Nephron progenitor cell (in vitro differentiated cells): Measurements from ENCODE around the gene IL4R.

ENCODE experiments used
- DNase-seq: peaks from one replicate; pipeline ENCODE4 v3.0.0; 2021
- H3K27ac Mint-ChIP-seq: 2 replicates; pipeline ENCODE4 v1.8.0; 2021; ENCODE audit warnings: mild to moderate bottlenecking, moderate library complexity, mixed read lengths
- H3K27me3 Mint-ChIP-seq: 2 replicates; pipeline ENCODE4 v1.8.0; 2021; ENCODE audit warnings: mild to moderate bottlenecking, low read depth, mixed read lengths; ENCODE audit not compliant: poor library complexity
- H3K36me3 Mint-ChIP-seq: 2 replicates; pipeline ENCODE4 v1.8.0; 2021; ENCODE audit warnings: low read depth, mixed read lengths
- H3K4me1 Mint-ChIP-seq: 2 replicates; pipeline ENCODE4 v1.8.0; 2021; ENCODE audit warnings: mixed read lengths
- H3K4me3 Mint-ChIP-seq: 2 replicates; pipeline ENCODE4 v1.8.0; 2021; ENCODE audit warnings: mild to moderate bottlenecking, moderate library complexity, mixed read lengths
- H3K9me3 Mint-ChIP-seq: 2 replicates; pipeline ENCODE4 v1.8.0; 2021; ENCODE audit warnings: mild to moderate bottlenecking, moderate library complexity, mixed read lengths
- TF ChIP-seq, protein P1 (sequence below): fragments of 200-600 bp; sonication (generic); IDR thresholded peaks from 2 replicates; pipeline ENCODE4 v1.5.0; 2021; ENCODE audit warnings: antibody characterized with exemption

IL4R gene

DNA sequence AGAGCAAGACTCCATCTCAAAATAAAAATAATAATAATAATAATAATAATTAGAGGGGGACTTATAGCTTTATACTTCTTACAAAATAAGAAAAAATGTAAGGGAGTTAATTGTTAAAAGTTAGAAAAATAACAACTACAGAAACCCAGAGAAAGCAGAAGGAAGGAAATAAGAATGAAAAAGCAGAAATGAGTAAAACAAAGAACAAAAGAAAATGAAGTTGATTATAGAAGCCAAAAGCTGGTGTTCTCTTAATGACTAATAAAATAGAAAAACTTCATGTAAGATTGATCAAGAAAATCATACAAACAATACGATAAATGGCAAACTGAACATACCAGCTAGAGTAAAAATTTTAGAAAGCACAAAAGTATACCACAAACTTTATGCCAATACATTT lies 38.4 kb upstream of the IL4R start:
- TF ChIP-seq, protein P1, sequence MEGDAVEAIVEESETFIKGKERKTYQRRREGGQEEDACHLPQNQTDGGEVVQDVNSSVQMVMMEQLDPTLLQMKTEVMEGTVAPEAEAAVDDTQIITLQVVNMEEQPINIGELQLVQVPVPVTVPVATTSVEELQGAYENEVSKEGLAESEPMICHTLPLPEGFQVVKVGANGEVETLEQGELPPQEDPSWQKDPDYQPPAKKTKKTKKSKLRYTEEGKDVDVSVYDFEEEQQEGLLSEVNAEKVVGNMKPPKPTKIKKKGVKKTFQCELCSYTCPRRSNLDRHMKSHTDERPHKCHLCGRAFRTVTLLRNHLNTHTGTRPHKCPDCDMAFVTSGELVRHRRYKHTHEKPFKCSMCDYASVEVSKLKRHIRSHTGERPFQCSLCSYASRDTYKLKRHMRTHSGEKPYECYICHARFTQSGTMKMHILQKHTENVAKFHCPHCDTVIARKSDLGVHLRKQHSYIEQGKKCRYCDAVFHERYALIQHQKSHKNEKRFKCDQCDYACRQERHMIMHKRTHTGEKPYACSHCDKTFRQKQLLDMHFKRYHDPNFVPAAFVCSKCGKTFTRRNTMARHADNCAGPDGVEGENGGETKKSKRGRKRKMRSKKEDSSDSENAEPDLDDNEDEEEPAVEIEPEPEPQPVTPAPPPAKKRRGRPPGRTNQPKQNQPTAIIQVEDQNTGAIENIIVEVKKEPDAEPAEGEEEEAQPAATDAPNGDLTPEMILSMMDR, result no peak
- Mint-ChIP-seq H3K27ac (no peak overlapping the region), H3K27me3 (no peaks in the 10 kb centered on the region), H3K4me1 (no peaks in the 10 kb centered on the region), H3K9me3 (peaks cover 3% of the 10 kb centered on the region), H3K36me3 (peaks cover 4% of the 10 kb centered on the region), H3K4me3 (no peak overlapping the region)
- no peak for DNase-seq

DNA sequence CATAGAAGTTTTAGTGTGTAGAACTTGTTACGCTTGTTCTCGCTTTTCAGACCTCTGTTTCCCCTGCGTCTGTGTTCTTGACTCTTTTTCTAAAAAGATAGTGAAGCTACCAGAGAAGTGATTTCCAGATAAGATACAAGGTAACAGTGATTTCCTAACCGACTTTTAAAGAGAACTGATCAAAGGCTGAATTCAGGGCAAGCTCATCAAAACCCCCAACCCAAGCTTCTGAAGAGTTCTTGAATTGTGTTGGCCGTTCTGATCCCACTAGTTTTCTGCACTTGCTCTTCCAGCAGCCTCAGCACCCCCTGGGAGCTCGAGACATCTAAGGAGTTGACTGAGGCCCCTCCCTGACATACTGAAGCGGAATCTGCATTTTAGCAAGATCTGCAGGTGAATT lies 32.5 kb upstream of the IL4R start:
- H3K36me3 Mint-ChIP-seq, result no peaks in the 10 kb centered on the region
- TF ChIP-seq, protein P1, result no peak

DNA sequence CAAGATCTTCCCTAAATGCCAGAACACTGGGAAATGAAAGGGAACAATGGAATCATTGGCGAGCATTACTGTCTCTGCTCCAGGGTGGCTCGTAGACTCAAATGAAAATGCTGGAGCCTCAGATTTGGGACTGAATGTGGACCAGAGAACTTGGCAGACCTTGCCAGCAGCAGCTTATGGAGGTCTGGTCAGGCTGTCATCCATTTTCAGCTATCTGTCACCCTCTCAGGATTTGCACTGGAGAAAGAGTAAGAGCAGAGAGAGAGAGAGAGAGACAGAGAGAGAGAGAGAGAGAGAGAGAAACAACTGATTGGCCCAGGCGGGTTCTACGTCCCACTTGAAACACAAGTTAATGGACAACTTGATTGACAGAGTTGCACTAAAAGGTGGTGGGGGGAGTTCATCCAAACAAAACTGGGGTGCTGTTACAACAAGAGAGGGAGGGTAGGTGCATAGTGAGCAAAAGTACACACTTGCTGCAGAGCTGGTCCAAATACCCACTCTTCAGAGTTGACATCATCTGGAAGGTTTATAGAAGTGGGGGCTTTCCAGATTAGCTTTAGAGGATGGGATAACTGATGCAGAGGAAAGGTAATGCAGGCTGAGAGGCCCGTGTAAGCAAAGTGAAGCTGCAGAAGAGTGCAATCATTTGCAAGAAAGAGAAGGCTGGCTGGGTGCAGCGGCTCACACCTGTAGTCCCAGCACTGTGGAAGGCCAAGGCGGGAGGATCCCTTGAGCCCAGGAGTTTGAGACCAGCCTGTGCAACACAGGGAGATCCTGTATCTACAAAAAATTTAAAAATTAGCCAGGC lies 28.7 kb upstream of the IL4R start:
- no peak overlapping the region for H3K4me3 Mint-ChIP-seq
- TF ChIP-seq, protein P1, result no peak
- no peak for DNase-seq
- no peaks in the 10 kb centered on the region for H3K27me3 Mint-ChIP-seq
- H3K27ac Mint-ChIP-seq, result no peak overlapping the region
- no peaks in the 10 kb centered on the region for H3K36me3 Mint-ChIP-seq
- H3K4me1 Mint-ChIP-seq, result peaks cover 14% of the 10 kb centered on the region
- H3K9me3 Mint-ChIP-seq, result peaks cover 3% of the 10 kb centered on the region

More for the DNA sequence above, 32.5 kb upstream of the IL4R start:
- Mint-ChIP-seq H3K27me3 (no peaks in the 10 kb centered on the region), H3K27ac (no peak overlapping the region), H3K4me3 (no peak overlapping the region), H3K9me3 (no peaks in the 10 kb centered on the region), H3K4me1 (peaks cover 14% of the 10 kb centered on the region)
- no peak for DNase-seq

DNA sequence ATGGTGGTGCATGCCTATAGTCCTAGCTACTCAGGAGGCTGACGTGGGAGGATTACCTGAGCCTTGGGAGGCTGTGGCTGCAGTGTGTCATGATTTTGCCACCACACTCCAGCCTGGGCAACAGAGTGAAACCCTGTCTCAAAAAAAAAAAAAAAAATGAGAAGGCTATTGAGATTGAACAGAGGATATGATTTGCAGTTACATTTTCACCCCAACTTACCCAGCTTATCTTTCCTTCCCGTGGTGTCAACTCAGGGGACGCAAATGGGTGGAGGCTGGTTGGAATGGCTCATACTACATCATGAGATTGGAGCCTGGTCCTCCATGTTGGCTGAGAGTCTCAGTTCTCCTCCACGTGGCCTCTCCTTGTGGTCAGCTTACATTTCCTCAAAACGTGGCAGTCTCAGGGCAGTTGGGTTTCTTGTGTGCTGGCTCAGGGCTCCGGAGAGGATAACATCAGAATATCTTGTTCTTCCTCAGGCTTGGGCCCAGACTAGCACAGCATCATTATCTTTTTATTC lies 28.0 kb upstream of the IL4R start:
- Mint-ChIP-seq H3K36me3 (no peaks in the 10 kb centered on the region), H3K4me1 (peaks cover 14% of the 10 kb centered on the region), H3K27ac (peak overlapping the region; percentile 76), H3K27me3 (no peaks in the 10 kb centered on the region), H3K4me3 (no peak overlapping the region), H3K9me3 (peaks cover 3% of the 10 kb centered on the region)
- no peak for DNase-seq
- TF ChIP-seq, protein P1, result no peak

DNA sequence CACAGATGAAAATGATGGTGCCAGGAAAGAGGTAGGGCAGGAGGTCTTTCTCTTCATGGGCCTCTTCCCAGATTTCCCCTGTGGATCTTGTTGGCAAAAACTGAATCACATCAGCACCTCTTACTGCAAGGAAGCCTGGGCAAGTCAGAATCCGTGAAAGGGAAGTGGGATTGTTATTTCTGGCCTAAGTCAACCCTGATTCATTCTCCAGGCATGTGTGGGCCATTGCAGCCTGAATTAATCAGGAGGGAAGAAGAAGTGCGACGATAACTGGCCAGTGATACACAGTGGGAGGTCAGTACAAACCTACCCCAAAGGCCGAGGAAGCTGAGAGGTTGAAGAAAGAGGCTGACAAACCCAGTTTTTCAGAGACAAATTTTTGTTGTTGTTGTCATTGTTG lies 27.3 kb upstream of the IL4R start:
- H3K27ac Mint-ChIP-seq, result no peak overlapping the region
- no peaks in the 10 kb centered on the region for H3K27me3 Mint-ChIP-seq
- H3K36me3 Mint-ChIP-seq, result no peaks in the 10 kb centered on the region
- TF ChIP-seq, protein P1, result no peak
- no peak for DNase-seq
- no peak overlapping the region for H3K4me3 Mint-ChIP-seq
- H3K4me1 Mint-ChIP-seq, result peaks cover 14% of the 10 kb centered on the region
- H3K9me3 Mint-ChIP-seq, result peaks cover 3% of the 10 kb centered on the region
